ENCODE results near the gene ARHGEF28.

- TF ChIP-seq, protein P1, sequence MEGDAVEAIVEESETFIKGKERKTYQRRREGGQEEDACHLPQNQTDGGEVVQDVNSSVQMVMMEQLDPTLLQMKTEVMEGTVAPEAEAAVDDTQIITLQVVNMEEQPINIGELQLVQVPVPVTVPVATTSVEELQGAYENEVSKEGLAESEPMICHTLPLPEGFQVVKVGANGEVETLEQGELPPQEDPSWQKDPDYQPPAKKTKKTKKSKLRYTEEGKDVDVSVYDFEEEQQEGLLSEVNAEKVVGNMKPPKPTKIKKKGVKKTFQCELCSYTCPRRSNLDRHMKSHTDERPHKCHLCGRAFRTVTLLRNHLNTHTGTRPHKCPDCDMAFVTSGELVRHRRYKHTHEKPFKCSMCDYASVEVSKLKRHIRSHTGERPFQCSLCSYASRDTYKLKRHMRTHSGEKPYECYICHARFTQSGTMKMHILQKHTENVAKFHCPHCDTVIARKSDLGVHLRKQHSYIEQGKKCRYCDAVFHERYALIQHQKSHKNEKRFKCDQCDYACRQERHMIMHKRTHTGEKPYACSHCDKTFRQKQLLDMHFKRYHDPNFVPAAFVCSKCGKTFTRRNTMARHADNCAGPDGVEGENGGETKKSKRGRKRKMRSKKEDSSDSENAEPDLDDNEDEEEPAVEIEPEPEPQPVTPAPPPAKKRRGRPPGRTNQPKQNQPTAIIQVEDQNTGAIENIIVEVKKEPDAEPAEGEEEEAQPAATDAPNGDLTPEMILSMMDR (IDR thresholded peaks at IDR 0.05): no peak
- no peak for TF ChIP-seq POLR2A (IDR thresholded peaks at IDR 0.05)
- TF ChIP-seq EP300 (IDR thresholded peaks at IDR 0.05): no peak
Measured at GRCh38 chr5:73962801-73963425, 336.9 kb downstream of the ARHGEF28 start.
